Left colon (tissue), 2 donors: ENCODE data around the gene DGUOK. TPM values are rescaled to one million over a fixed set of nuclear protein-coding genes. Genes with fewer than 3 reads are reported as not detected.
"Not testable (repeated sequence)": the region's sequence is repeated elsewhere in the genome, so short reads cannot be mapped to it uniquely, and the experiment has no call there.

Experiments
- ATAC-seq: fragments of 200-7000 bp; cut with Tn5 transposase; one replicate; pipeline ENCODE4 v1.9.1; 2020; ENCODE audit warnings: mild to moderate bottlenecking, moderate library complexity
- DNase-seq, 2 donors: peaks; one replicate each; pipeline ENCODE4 v3.0.0-alpha.2; 2020
- intact Hi-C, 2 donors: fragments of 100-400 bp; cut with DNase I in 1 of 2; cut with micrococcal nuclease in 1 of 2; formaldehyde crosslinking; loops; one replicate each; pipeline versions ENCODE4 v1.11.2 to v1.14.0; 2022; cut with DNase I, micrococcal nuclease
- total RNA-seq, 2 donors: library from RNA; stranded (reverse); fragmentation: NEBNext Ultra II Directional; extraction: Animal tissue kit (Norgen Biotek cat#: 25700); gene quantifications; one replicate each; pipeline ENCODE4 v1.2.1, GENCODE V29; 2021
- donor health status: DM: no; HTN: no; CAD: no.
- donor health status: DM: yes; HTN: yes; CAD: no.

Gene DGUOK
- total RNA-seq, 2 donors from 2014 or later = 47.4 to 52.6 TPM

DNA sequence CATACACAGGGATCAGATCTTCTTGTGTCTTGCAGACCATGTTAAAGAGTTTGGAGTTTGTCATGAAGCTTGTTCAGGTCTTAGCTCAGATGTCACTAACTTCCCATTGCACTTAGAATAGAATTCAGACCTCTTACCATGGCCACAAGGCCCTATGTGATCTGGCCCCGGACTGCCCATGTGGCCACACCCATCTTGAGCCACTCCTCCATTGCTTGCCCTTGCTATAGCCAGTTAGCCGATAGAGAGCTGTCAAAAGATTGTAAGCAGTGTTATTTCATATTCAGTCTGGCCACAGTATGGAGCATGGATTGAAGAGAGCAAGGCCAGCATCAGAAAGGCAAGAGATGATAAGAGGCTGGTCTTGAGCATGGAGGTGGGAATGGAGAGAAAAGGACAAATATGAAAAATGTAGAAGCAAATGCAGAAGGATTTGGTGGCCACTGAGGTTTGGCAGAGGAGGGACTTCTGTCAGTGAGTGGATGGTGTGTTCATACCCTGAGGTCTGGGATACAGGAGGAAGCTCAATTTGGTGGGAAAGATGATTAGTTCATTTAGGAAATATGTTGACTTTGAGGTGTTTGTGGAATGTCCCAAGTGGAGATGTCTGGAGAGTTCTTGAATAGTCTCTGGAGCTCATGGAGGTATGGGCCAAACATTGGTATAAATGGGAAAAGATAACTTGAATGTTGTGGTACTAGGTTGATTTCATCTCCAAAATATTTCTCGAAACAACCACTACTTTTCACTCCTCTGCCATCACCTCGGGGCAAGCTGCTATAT is 10.6 kb downstream of the DGUOK start:
- intact Hi-C loops = no loop called here
- ATAC-seq = peak; percentile 48

DNA sequence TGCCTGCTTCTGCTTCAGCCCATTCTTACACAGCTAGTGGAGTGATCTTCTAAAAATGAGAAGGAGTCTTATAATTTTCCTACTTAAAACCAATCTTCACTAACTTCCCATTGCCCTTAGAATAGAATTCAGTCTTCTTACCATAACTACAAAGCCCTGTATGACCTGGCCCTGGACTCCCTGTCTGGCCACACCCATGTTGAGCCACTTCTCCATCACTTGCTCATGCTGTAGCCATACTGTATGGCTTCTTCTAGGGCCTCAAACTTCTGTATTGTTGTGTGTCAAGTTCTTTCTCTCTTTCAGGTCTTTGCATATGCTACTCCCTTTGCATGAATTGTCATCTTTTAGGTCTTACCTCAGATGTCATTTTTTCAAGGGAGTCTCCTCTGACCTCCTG is 11.2 kb downstream of the DGUOK start:
- ATAC-seq (no peak), DNase-seq (no peak)
- intact Hi-C loops = no loop called here

More for the DNA sequence above, 10.6 kb downstream of the DGUOK start:
- no peak for DNase-seq

DNA sequence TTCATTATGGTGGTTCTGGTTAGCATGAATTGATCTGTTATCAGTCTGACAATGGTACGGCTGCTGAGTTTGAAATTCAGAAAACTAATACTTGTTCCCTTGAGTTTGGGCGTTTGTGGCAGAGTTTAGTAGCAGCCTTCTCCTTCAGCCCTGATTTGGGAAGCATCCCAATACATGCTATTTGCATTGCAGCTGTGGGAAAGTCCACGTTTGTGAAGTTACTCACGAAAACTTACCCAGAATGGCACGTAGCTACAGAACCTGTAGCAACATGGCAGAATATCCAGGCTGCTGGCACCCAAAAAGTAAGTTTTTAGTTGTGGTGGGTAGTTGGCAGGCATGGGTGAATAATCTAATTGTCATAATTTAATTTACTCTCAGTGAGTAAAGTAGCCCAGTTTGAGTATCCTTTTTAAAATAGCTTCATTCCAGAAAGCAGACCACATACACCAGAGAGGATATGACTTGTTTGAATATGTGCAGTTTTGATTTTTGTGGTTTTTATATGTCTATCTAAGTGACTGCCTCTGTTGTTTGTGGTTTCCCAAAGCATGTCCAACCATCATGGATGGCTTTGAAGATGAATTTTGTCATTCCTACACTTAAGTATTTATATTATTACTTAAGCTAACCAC is 12.2 kb downstream of the DGUOK start:
- DNase-seq (no peak), ATAC-seq (no peak)
- intact Hi-C loops = no loop called here

DNA sequence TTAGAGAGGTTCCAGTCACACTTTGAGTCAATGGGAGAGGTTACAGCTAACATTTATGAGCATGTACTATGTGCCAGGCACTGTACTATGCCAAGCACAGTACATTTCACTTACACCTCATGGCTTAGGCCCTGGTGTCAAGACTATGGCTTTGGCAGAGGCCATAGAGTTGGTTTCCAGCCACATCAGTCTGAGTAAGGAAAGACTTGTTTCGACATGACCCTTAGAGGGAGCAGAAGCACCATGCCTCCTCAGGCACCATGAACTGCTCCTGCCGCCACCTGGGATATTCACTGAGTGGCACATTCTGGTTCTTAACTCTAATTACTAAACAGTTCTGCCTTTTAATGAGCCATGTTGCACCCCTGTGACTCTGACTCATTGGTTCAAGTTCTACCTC is 12.7 kb downstream of the DGUOK start:
- ATAC-seq (no peak), DNase-seq (no peak)
- intact Hi-C loops = no loop called here

DNA sequence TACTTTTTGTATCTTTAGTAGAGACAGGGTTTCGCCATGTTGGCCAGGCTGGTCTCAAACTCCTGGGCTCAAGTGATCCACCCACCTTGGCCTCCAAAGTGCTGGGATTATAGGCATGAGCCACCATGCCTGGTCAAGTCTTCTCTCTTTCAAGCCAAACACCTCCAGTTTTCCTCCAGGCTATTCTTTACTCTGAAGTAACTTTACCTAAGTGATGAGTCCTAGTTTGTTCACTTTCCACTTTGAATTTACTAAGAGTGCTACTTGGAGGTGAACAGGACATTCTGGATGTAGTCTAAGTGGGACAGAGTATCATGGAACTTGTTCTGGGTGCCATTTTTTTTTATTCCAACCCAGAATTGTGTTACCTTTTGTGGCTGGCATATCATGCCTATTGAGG is 13.4 kb downstream of the DGUOK start:
- intact Hi-C loops, ATAC-seq, DNase-seq: not testable (repeated sequence)

DNA sequence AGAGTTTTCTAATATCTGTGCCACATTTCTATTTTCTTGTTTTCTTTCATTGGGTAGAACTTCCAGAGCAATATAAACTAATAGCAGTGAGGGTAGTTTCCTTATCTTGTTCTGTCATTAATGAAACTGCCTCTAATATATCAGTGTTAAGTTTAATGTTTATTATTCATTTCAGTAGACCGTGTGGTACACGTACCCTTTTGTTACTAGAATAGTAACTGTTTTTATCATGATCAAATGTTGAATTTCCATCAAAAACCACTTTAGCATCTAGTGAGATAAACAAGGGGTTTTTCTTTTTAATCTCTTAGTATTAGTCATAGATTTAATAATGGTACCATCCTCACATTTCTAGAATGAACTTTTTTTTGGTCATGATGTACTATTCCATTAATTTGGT is 16.0 kb downstream of the DGUOK start:
- ATAC-seq (no peak), DNase-seq (no peak)
- intact Hi-C loops = no loop called here

DNA sequence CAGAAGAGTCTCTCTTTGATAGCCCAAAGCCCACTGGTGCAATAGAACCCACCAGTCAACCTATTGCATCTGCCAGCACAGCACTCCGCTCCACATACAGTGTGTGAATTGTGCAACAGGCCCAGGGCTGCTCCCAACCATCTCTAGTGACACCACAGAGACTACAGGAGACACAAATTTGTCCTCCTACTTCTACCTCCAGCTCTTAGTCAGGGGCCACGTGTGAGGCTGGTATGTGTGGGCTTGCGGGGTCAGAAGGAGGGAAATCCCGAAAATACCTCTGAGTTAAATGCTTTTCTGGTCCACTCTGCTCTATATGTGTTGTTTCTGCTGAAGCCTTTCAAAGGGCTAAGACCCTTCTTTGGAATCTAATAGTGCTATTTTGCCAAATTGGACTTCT is 18.0 kb downstream of the DGUOK start:
- no peak for ATAC-seq

DNA sequence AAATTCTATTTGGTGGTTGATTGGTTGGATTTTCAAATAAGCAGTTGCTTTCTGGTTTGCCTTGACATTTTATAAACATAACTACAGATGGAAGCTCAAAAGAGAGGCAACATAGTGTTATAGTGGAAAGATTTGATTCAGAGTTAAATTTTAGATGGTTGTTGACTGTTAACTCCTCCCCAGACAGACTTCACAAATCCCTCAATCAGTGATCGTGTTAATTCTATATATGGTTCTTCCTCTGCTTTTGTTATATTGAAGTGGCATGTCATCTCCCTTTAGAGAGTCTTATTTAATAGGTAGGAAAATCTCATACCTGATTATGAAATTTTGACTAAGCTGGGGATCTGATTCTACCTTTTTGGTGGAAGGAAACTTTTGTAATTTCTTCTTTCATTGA is 19.5 kb downstream of the DGUOK start:
- no peak for ATAC-seq
- DNase-seq = no peak
- intact Hi-C loops = no loop called here

More for the DNA sequence above, 18.0 kb downstream of the DGUOK start:
- DNase-seq = no peak
- intact Hi-C loops = no loop called here

DNA sequence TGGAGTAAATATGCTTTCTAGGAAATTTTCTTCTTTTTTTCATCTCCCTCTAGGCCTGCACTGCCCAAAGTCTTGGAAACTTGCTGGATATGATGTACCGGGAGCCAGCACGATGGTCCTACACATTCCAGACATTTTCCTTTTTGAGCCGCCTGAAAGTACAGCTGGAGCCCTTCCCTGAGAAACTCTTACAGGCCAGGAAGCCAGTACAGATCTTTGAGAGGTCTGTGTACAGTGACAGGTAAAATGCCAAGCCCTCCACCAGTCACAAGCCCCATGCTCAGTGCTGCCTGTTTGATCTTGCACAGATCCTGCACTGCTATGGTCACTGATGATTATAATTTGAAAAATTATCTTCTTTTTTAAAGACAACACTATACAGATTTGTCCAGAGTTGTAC is 20.0 kb downstream of the DGUOK start:
- intact Hi-C loops = no loop called here
- DNase-seq = no peak
- no peak for ATAC-seq

DNA sequence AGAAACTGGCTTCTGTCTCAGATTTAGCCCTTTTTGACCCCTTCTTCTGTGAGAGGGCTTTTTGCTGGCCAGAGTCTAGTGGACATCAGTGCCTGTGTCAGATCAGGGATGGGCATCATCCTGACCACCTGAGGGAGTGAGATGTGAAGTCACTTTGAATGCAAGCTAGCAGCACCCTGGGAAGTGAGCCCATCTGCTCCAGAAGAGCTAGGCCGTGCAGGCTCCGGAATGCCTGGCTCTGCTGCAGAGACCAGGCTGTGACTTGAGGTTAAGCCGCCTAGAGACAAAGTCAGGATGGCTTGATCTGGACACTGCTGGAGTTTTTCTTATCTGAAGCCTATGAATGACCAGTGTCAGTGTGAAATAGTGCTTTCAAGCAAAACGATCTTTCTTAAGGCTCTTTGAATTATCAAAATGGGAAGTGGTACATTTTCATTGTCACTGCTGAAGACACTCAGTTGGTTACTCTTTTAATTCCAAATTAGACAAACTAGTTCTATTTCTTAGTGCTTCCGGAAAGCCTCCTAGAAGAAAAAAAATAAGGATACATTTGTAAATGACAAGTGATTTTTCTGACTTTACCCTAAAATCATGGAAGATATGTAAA is 20.8 kb downstream of the DGUOK start:
- intact Hi-C loops = no loop called here
- ATAC-seq (no peak), DNase-seq (no peak)

DNA sequence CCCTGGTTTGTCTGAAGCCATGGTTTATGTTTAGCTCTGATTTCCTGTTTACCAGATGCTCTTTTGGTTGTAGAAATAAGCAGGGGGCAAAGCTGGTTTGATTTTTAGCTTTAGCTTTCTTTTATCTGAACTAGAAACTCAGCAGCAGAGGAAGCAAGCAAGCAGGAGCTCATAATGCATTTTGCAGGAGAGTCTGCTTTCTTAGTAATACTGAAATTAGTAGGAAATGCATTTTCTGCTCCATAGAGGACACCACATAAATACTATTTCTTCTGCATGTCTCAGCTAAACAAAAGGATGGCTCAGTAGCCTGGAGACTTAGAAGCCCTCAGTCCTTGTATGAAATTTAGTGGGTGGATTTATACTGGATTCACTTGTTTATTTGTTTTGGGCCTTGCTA is 23.1 kb downstream of the DGUOK start:
- DNase-seq = no peak
- ATAC-seq = no peak
- intact Hi-C loops = no loop called here

DNA sequence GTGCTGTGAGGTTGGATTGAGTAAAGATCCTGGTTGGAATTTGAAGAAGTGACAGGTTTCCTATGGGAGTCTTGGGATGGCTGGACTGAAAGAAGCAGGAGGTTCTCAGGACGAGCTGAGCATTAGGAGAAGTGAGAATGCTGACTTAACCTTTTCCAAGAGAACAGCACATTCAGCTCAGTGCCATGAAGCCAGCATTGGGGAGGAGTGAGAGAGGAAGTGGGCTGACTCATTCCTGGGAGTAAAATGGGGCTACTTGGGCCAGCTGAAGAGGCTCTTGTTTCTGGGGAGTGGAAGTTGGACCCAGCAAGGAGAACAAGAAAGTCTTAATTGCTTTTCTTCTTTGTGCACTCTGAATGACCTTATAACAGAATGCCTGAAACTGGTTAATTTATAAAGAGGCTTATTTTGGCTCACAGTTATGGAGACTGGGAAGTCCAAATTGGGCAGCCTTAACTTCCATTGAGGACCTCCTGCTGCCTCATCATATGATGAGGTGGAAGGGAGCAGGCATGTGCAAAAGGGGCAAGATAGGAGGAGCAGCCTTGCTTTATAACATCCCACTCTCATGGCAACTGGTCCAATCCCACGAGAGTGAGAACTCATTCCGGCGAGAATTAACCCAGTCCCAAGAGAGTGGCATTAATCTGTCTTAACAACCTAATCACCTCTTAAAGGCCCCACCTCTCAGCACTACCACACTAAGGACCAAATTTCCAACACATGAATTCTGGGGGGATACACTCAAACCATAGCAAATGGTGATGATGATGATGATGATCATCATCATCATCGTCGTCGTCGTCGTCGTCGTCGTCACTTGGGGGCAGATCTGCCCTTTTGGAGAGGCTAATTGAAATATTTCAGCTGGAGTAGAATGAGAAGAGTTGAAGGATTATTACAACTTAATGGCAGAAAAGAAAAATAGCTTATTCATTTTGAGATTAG is 26.1 kb downstream of the DGUOK start:
- DNase-seq = peak in 1 of 2 donors; percentile 28

DNA sequence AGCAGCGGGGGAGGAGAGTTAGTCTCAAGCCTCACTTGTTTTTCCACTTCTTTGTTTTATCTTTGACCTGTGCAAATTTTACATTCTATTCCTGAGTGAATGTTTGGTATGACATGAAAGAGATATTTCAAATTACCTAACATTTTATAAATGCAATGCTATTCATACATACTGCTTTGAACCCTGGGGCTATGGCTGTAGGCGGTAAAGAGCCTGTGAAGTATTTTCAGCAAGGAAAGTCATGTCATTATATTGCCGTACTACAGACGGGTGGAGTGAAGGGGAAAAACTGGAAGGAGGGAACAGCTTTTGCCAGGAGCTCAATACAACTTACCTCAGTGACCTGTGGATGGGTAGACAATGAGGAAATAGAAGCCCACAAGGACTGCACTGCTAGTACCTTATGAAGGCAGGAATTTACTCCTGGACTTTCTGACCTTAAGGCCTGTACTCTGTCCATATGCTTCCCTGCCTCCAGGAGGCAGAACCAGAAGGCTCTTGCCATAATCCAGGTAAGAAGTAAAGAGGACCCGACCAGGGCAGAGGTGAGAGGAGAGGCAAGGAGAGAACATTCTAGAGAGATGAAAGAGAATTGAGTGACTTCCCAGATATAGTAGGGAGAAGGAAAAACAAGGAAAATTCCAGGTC is 29.7 kb downstream of the DGUOK start:
- intact Hi-C loops = no loop called here
- DNase-seq (no peak), ATAC-seq (peak; percentile 88)

More for the DNA sequence above, 26.1 kb downstream of the DGUOK start:
- no peak for ATAC-seq
- intact Hi-C loops = no loop called here

DNA sequence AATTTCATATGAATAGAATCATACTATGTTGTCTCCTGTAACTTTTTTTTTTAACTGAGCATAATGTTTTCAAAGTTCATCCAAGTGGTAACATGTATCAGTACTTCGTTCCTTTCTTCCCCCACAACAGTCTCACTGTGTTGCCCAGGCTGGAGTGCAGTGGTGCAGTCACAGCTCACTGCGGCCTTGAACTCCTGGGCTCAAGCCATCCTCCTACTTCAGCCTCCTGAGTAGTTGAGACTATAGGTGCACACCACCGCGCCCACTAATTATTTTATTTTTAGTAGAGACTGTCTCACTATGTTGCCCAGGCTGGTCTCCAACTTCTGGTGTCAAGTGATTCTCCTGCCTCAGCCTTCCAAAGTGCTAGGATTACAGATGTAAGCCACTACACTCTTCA is 34.6 kb downstream of the DGUOK start:
- DNase-seq (no peak), ATAC-seq (no peak)
- intact Hi-C loops = no loop called here

DNA sequence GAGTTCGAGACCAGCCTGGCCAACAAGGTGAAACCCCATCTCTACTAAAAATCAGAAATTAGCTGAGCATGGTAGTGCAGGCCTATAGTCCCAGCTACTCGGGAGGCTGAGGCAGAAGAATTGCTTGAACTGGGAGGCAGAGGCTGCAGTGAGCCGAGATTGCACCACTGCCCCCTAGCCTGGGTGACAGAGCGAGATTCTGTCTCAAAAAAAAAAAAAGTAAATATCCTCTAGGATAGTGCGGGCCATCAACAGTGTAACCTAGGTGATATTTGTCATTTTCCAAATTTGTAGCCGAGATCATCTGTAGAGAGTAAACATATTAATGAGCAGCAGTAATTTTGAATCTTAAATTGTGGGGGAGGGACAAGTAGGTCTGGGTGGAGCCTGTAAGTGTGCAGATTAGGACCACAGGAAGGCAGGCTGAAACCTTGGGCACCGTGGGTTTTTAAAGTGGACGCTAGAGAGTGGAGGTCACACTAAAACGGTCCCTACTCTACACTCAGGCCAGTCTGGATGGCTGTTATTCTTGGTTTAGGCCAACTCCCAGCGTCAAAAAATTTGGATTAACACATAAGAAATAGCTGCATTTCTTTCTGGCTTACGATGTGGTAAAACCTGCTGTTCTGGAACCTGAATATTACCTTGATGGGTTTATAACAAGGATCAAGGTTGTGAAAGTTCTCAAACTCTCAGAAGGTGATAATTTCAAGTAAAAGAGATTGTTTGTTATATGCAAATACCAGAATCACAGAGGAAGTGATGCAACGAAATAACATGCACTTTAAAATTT is 35.3 kb downstream of the DGUOK start:
- ATAC-seq = no peak
- no peak for DNase-seq
- intact Hi-C loops = no loop called here

DNA sequence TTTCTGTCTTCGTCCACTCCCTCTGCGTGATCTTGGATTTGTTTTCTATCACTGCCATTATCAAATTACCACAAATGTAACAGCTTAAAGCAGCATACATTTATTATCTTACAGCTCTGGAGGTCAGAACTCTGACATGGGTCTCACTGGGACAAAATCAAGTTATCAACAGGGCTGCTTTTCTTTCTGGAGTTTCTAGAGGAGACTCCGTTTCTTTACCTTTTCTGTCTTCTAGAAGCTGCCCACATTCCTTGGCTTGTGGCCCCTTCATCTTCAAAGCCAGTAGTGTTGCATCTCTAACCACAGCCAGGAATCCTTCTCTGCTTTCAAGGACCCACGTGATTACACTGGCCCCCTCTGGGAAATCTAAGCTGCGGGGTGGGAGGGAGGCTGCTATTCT is 36.1 kb downstream of the DGUOK start:
- no peak for ATAC-seq
- DNase-seq = no peak
- intact Hi-C loops = no loop called here

DNA sequence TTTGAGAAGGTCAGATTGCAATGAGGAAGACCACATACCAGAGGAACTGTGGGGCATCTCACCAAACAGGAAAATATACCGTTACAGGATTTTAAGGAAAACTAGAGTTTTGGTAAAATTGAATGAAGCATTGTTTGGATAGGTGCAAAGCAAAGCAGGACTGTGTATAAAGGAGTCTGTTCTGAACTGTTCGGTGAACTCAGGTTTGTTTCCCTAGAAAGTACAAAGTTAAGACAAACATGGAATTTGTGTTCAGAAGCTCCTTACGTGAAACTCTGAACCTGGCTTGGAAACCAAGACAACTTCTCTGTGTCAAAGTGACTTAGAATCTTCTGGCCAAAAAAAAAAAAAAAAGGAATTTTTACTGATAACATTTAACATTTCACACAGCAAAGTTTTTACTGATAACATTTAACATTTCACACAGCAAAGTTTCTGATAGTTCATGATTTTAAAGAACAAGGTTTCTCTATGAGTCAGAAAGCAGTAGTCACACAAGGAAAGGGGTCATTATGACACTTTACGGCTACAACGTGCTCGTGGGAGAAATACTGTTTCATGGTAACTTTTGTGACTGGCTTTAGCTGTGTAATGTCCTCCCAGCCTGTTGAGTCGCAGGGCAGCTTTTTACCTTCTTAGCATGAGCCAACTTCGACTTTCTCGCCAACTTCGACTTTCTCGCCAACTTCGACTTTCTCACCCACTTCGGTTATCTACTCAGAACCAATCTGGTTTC is 36.9 kb downstream of the DGUOK start:
- ATAC-seq (no peak), DNase-seq (no peak)
- intact Hi-C loops = no loop called here
